Hematopoietic multipotent progenitor cell treated with erythropoietin and hydrocortisone succinate and interleukin-3 and kit ligand, for 6 days (in vitro differentiated cells): ENCODE measurements around the gene AACS.
"Not testable (repeated sequence)": the region's sequence is repeated elsewhere in the genome, so short reads cannot be mapped to it uniquely, and the experiment has no call there.

Source experiments
- DNase-seq: peaks from one replicate; pipeline ENCODE4 v3.0.0-alpha.2; 2015

The AACS gene

DNA sequence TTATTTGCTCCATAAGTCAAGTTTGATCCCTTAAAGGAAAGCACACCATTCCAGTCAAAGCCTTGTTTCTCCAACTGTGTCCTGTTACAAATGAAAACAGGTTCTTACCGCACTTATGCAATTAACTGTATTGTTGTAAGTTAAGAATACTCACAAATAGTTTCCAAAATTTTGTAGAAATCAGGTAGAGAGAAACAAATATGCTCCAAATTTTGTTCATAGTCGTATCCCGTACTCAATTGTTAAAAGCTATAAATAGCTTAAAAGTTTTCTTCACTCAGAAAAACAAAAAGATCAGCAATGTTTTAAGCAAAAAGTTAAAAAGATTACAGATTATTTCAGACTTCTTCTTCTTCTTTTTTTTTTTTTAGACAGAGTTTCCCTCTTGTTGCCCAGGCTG is 4.0 kb upstream of the AACS start:
- DNase-seq, result no peak

DNA sequence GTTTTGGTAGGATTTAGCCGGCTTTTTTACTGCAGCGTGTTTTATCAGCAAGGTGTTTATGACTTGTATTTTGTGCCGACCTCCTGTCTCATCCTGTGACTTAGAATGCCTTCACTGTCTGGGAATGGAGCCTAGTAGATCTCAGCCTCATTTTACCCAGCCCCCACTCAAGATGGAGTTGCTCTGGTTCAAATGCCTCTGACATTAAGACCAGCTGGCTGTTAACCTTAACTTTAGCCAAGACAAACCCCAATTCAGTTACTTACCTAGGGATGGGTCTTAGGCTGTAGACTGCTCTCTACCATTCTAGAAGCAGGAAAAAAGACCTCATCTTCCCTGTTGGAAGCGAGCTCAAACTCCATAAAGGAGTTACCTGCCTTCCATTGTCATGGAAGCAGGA is 1.7 kb upstream of the AACS start:
- DNase-seq, result not testable (repeated sequence)

DNA sequence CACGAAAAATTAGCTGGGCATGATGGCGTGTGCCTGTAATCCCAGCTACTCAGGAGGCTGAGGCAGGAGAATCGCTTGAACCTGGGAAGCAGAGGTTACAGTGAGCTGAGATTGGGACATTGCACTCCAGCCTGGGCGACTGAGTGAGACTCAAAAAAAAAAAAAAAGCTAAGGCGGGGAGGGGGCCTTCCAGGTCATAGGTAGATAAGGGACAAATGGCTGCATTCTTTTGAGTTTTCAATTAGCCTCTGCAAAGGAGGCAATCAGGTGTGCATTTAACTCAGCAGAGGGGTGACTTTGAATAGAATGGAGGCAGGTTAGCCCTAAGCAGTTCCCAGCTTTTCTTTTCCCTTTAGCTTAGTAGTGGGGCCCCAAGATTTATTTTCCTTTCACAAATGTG is 743 bp upstream of the AACS start:
- DNase-seq, result no peak

DNA sequence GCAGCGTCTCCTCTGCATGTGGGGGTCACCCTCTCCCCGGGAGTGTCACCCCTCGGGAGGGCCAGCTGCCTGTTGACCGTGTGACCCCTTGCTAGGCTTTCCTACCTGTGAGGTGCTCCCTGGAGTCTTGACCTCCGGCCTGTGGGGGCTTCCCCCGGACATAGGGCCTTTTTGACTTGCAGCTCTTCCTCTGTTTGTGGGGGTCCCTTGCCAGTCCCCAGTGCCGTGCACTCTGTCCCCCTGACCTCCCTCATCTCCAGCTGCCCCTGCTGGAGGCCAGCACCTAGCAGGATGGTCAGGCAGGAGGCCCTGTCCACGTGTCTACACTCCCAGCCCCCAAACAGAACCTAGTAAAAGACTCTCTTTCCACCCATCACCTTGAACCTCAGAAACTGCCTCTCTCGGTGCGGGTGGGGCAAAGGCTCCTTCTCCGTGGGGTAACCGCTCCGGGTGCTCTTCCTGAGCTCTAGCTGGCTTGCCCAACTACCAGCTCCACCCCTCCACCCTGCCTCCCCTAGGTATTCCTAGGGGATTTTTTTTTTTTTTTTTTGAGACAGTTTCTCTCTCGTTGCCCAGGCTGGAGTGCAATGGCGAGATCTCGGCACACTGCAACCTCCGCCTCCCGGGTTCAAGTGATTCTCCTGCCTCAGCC is 810 bp downstream of the AACS start:
- DNase-seq, result peak; percentile 21

DNA sequence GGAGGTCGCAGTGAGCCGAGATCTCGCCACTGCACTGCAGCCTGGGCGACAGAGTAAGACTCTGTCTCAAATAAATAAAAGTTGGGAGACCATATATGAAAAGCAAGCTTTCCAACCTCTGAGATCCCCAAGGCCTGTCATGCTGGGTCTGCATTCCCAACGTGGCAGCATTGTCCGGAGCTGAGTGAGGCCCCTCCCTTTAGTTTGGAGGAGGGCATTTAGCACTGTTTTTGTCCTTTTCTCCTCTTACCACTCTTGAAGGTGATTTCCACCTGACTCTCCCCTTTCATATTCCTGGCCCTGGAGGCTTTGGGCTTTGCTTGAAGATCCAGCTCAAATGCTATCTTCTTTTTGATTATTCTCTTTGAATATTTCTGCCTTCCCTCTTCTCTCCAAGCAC is 3.2 kb downstream of the AACS start:
- DNase-seq, result no peak

DNA sequence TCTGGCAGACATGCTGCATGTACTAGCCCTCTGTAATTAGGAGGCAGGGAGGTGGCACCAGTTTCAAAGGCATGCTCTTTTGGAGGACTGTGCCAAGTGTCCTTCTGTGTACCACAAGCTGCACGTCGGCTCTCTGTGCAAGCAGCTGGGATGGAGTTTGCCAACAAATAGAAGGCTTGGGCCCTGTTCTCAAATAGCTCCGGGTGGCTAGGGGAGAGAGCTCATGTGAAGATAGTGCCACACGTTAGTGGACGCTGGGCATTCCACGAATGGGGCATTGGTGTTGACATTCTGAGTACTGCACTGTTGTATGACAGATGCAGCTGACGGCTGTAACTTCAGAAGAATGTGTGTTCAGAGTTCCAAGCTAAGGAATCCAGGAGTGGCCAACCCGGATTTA is 4.4 kb downstream of the AACS start:
- no peak for DNase-seq

DNA sequence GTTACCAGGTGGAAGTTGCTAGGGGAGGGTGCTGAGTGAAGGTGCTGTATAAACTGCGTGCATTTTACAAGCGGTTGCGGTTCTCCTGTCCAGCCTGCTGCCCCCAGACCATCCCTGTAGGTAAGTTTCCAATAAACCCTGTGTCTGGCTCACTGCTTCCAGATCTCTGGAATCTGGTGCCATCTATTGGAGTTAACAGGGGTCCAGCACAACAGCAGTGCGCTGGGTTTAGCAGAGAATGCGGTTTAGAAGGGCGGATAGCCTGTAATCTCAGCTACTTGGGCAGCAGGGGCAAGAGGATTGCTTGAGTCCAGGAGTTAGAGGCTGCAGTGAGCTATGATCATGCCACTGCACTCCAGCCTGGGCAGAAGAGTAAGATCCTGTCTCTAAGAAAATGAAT is 4.9 kb downstream of the AACS start:
- DNase-seq, result no peak

DNA sequence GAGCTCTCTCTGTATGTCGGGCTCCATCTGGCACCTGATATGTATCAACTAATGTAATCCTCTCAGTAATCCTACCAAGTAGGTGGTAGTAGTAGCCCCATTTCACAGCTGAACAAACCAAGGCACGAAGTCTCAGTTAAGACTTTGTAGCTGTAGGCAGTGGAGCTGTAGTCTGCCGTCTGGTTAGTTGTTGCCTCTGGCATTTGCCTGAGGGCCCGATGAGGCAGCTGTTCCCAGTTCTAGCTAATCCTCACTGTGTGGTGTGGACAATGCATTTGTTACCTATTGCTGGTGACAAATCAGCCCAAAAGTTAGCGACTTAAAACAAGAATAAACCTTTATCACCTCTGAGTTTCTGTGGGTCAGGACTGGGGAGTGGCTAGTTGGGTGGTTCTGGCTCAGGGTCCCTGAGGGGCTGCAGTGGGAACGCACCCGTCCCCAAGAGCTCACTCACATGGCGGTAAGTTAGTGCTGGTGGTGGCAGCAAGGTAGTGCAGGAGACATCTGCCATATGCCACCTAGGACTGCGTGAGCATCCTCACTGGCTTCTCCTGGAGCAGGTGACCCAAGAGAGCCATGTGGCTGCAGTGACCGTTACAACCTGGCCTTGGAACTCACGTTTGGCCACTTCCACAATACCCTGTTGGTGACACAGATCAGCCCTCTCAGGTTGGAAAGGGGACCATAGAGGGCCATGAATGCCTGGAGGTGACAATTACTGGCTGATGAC is 5.6 kb downstream of the AACS start:
- DNase-seq, result no peak

DNA sequence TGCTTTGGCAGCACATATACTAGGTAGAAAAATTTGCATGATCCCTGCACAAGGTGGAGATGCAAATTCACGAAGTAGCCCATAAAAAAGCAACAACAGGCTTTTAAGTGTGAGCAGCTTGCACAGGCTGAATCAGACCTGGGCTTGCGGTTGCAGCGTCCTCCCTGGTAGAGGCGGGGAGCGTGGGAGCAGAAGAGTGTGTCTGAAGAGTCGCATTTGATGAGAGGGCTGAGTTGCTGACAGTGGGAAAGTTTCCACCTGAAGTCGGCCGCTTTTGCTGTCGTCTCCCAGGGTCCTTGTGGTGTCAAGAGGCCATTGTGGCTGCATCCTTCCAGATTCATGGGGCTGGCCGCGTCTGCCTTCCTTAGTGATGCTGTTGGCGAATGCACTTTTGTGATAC is 6.2 kb downstream of the AACS start:
- no peak for DNase-seq

DNA sequence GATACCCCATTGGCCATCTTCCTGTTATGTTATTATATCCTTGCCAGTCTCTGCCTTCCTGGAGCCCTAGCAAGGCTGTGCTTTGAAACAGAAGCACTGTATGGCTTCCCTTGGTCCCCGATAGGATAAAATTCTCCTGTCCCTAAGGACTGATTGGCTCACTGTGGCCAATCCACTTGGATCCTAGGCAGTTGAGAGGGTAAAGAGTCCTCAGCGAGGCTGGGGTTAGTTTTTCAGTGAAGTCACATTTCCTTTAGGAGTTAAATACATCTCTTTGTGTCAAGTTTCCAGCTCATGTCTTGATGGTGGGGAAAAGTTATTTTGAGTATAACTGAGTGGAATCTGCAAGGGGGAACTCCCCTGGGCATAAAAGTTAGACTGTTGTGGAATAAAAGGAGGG is 7.3 kb downstream of the AACS start:
- DNase-seq, result no peak

DNA sequence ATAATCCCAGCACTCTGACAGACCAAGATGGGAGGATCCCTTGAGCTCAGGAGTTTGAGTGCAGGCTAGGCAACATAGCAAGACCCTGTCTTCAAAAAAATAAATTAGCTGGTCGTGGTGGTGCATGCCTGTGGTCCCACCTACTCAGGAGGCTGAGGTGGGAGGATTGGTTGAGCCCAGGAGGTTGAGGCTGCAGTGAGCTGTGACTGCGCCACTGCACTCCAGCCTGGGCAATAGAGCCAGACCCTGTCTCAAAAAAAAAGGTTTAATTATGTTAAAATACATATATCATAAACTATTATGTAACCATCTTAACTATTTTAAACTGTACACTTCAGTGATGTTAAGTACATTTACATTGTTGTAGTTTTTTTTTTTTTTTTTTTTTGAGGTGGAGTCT is 9.1 kb downstream of the AACS start:
- not testable (repeated sequence) for DNase-seq

DNA sequence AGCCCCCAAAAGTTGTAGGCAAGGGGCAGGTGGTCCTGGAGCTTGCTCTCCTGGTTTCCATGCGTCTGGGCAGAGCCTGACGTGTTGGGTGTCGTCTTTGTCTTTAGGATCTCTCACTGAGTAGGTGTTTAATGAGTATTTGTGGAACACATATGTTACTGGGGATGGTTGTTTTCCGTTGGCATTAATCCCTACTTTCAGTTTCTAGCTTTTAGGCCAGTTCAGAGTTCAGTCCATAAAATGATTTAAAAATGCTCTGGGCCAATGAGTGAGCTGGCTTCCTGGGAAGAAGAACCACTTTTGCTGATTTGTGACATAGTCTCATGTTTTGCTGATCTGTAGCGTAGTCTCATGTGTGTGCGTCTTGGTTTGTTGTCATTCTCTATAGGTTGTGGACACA is 10.9 kb downstream of the AACS start:
- DNase-seq, result no peak

DNA sequence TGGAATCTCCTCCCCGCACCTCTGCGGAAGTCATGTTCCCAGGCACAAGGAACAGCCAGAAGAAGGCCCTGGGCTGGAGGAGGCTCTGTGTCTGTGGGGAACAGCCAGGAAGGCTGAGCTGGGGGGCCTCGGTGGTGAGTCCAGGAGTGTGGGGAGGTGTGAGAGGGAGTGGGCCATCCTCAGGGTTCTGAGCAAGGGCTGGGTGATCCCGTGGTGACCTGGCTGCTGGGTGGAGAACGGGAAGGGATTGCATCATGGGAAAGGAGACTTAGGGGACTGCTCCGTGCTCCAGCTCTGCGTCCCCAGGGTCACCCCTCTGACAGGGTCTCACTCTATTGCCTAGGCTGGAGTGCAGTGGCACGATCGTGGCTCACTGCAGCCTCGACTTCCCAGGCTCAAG is 13.8 kb downstream of the AACS start:
- DNase-seq, result no peak

DNA sequence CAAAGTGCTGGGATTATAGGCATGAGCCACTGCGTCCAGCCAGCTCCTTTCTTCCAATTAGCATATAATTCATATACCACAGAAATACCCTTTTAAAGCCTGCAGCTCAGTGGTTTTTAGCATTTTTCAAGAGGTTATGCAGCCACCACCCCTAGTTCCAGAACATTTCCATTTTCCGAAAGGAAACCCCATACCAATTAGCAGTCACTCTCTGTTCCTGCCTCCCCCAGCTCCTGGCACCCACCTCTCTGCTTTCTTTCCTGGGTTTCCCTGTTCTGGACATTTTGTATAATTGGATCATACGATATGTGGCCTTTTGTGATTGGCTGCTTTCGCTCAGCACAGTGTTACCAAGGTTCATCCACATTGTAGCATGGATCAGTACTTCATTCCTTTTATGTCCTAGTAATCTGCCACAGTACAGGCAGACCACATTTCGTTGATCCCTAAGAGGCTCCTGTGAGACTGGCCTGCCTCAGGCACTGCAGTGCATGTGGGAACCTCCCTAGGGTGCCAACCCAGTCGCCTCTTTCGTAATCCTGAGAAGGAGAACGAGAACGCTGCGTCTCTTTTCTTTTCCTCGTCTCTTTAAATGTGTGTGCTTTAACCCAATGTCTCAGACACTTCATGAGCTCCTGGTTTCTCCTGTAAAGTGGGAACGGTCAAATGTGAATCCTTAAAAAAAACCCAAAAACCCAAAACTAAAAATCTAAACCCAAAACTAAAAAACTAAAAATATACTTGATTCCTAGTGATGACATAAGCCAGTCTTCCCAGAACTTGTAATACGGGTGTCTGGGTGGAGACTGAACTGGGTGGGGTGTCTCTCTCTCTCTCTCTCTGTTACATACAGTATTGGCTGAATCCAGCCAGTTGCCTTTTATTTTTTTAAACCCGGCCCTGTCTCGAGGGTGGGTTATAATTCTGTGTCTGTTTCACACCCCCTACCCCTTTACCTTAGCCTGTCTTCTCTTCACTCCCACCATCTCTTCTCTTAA is 14.7 kb downstream of the AACS start:
- DNase-seq, result no peak

DNA sequence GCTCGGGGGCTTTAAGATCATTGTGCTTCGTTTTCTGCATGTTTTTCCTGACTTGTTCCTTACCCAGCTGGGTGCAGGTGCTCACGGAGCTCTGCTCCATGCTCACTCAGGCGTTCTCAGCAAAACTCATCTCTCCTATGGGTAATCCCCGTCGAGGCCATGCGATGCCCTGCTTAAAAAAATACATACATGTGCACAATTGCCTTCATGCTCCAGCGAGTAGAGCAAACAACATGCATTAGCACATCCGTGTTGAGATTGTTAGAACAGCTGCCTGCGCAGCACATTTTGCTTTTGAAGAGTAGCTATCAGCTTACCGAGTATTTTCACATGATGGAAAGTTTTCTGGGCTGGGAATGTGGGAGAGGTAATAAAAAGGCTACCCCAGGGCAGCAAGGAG is 16.2 kb downstream of the AACS start:
- DNase-seq, result no peak

DNA sequence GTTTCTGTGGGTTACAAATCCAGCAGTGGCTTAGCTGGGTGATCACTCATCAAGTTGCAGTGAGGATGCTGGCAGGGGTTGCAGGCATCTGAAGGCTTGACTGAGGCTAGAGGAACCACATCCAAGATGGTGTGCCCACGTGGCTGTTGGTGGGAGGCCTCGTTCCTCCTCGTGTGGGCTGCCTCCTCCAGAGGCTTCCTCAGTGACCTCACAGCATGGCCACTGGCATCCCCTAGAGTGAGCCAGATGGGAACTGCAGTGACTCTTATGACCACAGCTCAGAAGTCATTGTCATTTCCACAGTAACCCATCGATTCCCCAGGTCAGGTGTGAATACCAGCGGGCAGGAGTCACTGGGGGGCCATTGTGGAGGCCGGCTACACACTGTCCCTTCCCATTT is 17.8 kb downstream of the AACS start:
- no peak for DNase-seq

DNA sequence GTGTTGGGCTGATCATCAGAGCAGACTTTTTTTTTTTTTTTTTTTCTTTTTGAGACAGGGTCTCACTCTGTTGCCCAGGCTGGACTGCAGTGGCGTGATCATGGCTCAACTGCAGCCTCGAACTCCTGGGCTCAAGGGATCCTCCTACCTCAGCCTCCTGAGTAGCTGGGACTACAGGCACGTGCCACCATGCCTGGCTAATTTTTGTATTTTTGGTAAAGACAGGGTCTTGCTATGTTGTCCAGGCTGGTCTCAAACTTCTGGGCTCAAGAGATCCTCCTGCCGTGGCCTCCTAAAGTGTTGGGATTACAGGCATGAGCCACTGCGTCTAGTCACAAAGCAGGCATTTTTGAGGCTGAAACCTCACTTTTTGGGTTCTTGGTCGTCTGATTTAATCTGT is 23.0 kb downstream of the AACS start:
- not testable (repeated sequence) for DNase-seq

DNA sequence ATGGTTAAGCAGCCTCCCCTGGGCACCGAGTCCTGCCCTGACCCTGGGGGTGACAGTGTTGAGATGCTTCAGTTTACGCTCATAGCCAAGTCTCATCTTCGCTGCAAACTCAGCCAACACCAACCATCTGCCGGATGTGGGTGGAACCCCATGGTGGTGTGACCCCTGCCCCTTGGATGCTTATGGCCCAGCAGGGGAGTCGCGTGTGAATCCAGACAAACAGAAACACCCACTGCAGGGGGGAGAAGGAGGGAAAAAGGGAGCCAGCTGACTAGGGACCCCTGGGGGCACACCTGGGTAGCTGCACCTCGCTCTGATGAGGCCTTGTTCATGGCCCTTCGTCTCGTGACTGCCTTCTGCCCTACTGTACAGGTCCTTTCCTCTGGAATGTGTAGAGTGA is 23.8 kb downstream of the AACS start:
- DNase-seq, result no peak

DNA sequence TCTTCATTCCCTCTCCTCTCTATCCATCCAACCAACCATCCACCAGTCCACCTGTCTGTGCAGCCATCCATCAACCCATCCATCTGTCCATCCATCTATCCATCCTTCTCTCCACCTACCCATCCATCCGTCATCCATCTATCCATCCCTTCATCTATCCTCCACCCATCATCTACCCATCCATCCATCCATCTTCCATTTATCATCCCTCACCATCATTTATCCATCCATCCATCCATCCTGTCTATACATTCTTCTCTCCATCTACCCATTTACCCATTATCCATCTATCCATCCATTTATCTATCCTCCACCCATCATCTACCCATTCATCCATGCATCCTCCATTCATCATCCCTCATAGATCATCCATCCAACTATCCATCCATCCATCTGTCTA is 24.4 kb downstream of the AACS start:
- DNase-seq, result no peak

DNA sequence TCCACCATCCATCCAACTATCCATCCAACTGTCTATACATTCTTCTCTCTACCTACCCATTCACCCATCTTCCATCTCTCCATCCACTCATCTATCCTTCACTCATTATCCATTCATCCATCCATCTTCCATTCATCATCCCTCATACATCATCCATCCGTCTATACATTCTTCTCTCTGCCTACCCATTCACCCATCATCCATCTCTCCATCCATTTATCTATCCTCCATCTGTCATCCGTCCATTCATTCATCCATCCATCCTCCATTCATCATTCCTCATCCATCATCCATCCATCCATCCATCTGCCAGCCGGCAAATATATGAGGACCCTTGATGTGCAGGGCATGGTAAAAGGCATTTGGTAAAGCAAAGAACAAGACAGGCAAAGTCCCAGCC is 25.2 kb downstream of the AACS start:
- DNase-seq, result no peak

DNA sequence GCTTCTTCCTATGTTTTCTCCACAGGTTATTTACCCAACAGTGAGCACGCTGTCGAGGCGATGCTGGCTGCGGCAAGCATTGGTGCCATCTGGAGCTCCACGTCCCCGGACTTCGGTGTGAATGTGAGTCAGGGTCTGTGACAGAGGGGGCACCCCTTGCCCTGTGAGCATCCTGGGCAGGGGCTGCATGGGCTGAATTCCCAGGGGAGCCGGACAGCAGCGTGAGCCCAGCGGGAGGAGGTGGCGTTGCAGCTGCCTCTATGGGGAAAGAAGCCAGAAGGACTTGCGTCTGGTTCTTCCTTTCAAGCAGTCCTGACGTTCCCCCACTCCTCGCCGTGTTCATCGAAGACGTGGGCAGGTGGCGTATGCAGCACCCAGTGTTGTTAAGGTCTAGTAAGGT is 26.2 kb downstream of the AACS start:
- no peak for DNase-seq

DNA sequence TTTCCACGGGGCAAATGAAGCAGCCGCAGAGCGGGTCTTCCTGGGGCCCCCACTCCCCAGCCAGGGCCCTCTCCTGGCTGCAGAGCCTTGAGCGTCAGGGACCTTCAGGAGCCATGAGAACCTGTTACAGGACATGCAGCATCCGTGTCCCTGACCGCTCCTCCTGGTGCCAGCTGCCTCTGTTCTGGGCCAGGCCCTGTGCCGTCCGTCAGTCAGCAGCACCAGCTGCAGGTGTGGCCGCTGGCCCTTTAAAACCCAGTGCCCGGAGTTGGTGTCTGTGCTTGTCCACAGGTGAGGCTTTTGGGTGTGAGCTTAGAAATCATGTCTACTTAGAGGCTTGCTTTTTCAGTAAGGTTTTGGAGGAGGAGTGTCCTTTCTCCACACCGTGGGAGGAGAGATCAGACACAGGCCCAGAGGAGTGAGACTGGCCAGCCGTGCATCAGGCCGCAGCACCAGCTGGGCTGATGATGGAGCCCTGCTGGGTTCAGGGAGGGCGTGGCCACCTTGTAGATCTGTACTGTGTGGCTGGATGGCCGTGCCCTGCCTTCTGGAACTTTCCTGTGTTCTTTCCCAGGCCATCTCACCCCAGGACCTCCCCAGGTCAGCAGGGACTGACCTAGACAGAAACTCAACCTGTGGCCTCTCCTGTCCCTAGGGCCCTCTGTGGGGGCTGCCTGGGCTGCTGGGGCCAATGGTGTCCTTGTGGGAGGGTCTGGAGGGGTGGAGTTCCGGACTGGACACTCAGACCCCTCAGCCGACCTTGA is 27.1 kb downstream of the AACS start:
- DNase-seq, result no peak
